Measurements from ENCODE around the gene CTBP2.

DNA sequence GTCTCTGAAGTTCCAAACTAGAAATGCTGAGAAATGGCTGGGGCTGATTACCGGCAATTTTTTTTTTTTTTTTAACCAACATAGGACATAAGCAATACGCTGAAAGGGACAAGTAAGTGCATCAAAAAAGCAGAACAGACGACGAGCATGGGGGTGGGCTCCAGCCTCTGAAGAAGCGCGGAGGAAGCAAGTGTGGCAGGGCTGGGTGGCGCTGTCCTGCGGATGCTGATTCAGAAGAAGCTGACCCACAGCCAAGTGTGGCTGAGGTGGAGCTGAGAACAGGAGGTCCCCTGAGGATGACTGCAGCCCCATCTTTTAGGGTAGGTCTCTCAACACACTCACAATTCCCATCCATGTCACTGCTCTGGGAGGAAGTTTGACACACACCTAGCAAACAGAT lies 65.6 kb downstream of the CTBP2 start:
- TF ChIP-seq, protein P1, sequence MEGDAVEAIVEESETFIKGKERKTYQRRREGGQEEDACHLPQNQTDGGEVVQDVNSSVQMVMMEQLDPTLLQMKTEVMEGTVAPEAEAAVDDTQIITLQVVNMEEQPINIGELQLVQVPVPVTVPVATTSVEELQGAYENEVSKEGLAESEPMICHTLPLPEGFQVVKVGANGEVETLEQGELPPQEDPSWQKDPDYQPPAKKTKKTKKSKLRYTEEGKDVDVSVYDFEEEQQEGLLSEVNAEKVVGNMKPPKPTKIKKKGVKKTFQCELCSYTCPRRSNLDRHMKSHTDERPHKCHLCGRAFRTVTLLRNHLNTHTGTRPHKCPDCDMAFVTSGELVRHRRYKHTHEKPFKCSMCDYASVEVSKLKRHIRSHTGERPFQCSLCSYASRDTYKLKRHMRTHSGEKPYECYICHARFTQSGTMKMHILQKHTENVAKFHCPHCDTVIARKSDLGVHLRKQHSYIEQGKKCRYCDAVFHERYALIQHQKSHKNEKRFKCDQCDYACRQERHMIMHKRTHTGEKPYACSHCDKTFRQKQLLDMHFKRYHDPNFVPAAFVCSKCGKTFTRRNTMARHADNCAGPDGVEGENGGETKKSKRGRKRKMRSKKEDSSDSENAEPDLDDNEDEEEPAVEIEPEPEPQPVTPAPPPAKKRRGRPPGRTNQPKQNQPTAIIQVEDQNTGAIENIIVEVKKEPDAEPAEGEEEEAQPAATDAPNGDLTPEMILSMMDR (conservative IDR thresholded peaks at IDR 0.05), result no peak
- TF ChIP-seq ZFX (IDR thresholded peaks at IDR 0.05), result no peak

Measured in C4-2B (cell line).